IPS-NIHi7 (cell line): ENCODE measurements around the gene LCE3A.
A peak's percentile ranks its signal among the peaks of the same experiment; 100 is the strongest.
"Not testable (repeated sequence)": the region's sequence is repeated elsewhere in the genome, so short reads cannot be mapped to it uniquely, and the experiment has no call there.

Experiments used
- DNase-seq: peaks from one replicate; pipeline ENCODE4 v3.0.0; 2012; ENCODE audit warnings: mixed read lengths; ENCODE audit errors: extremely low spot score

The LCE3A gene

GRCh38 chr1:152622803-152623202 is at the start of gene LCE3A:
LCE3A (minus strand) TSS chr1:152623103; CDS start chr1:152623103, 0 bp downstream.
- no peak for DNase-seq

- DNase-seq = no peak
These were observed 44.7 kb upstream of the LCE3A start for GRCh38 chr1:152667648-152668047.

GRCh38 chr1:152666171-152666570 is 43.3 kb upstream of the LCE3A start:
- not testable (repeated sequence) for DNase-seq

GRCh38 chr1:152663098-152663497 is 40.2 kb upstream of the LCE3A start, which contains the start of gene LCE2D:
LCE2D (plus strand) TSS chr1:152663380; CDS start chr1:152664106, 726 bp downstream.
- no peak for DNase-seq

GRCh38 chr1:152658649-152659048 is 35.7 kb upstream of the LCE3A start:
- no peak for DNase-seq

GRCh38 chr1:152657677-152658076 is 34.8 kb upstream of the LCE3A start:
- no peak for DNase-seq

- DNase-seq = no peak
These were observed 33.6 kb upstream of the LCE3A start for GRCh38 chr1:152656459-152656858.

GRCh38 chr1:152654110-152654509 is 31.2 kb upstream of the LCE3A start:
- peak; percentile 64 for DNase-seq

- DNase-seq = no peak
These were observed 23.8 kb upstream of the LCE3A start for GRCh38 chr1:152646656-152647055.

GRCh38 chr1:152645146-152645545 is 22.2 kb upstream of the LCE3A start:
- DNase-seq = no peak

- no peak for DNase-seq
These were observed 21.0 kb upstream of the LCE3A start for GRCh38 chr1:152643945-152644344.

- DNase-seq = no peak
These were observed 17.4 kb upstream of the LCE3A start for GRCh38 chr1:152640351-152640750.

- no peak for DNase-seq
These were observed 7.7 kb upstream of the LCE3A start for GRCh38 chr1:152630596-152630995.

- DNase-seq = no peak
These were observed 3.8 kb upstream of the LCE3A start for GRCh38 chr1:152626744-152627143.

GRCh38 chr1:152623203-152623844 is 421 bp upstream of the LCE3A start:
- no peak for DNase-seq

GRCh38 chr1:152621993-152622392 is 910 bp downstream of the LCE3A start:
- DNase-seq = no peak

GRCh38 chr1:152613511-152613910 is 9.4 kb downstream of the LCE3A start, which contains the start of gene LCE3B:
LCE3B (plus strand) TSS chr1:152613811; CDS start chr1:152613811, 0 bp downstream.
- DNase-seq = no peak

GRCh38 chr1:152599934-152600333 is 23.0 kb downstream of the LCE3A start, which contains the start of gene LCE3C:
LCE3C (plus strand) TSS chr1:152600234; CDS start chr1:152600732, 498 bp downstream.
- DNase-seq = no peak

- DNase-seq = no peak
These were observed 25.9 kb downstream of the LCE3A start for GRCh38 chr1:152596986-152597385.

GRCh38 chr1:152585586-152585985 is 37.3 kb downstream of the LCE3A start:
- DNase-seq = no peak

GRCh38 chr1:152582647-152583046 is 40.3 kb downstream of the LCE3A start:
- DNase-seq = no peak

- no peak for DNase-seq
These were observed 42.5 kb downstream of the LCE3A start, which contains the start of gene LCE3D for GRCh38 chr1:152580433-152580832. LCE3D (minus strand) TSS chr1:152580516; CDS start chr1:152579936, 580 bp downstream.

- DNase-seq = not testable (repeated sequence)
These were observed 43.4 kb downstream of the LCE3A start for GRCh38 chr1:152579526-152579925.

GRCh38 chr1:152577168-152577567 is 45.7 kb downstream of the LCE3A start:
- DNase-seq = no peak
